Posterior cingulate gyrus (tissue), 11 donors: ENCODE results near the gene CP.
"Not testable (repeated sequence)": the region's sequence is repeated elsewhere in the genome, so short reads cannot be mapped to it uniquely, and the experiment has no call there.

Source experiments
- DNase-seq, 10 donors: peaks; one replicate each; pipeline versions ENCODE4 v3.0.0 to v3.0.0-alpha.2; 2020 to 2021; ENCODE audit warnings: mixed read lengths in 3 of 10
- intact Hi-C: fragments of 100-400 bp; cut with DNase I; formaldehyde crosslinking; loops from one replicate; pipeline ENCODE4 v1.15.1; 2023

The CP gene

GRCh38 chr3:149231871-149232270, 10.2 kb upstream of the CP start:
- DNase-seq = no peak
- intact Hi-C loops = no loop called here

DNA sequence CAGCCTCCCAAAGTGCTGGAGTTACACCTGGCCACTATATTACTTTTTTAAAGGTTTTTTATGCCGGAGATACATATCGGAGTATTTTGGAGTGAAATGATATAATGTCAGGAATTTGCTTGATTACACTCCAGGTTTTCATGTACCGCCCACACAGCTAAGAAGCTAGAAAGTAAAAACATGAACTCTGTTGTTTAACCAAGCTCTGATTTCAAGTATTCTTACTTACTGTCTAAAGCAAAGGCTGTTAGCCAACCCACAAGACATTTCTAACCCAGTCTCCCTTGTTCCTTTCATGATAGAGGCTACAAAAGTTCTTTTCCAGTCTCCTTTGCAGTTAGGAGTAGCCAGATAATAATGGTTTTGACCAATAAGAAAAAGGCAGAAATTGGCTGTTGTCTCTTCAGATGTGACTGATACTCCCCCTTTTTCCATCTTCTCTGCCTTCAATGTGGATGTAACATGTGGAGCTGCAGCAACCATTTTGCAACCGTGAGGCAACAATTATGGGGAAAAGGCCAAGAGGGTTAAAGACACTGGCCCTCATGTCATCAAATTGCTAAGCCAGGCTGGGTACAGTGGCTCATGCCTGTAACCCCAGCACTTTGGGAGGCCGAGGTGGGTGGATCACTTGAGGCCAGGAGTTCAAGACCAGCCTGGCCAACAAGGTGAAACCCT, 6.1 kb upstream of the CP start:
- DNase-seq = no peak
- intact Hi-C loops = no loop called here

GRCh38 chr3:149226776-149227175, 5.1 kb upstream of the CP start:
- no peak for DNase-seq
- intact Hi-C loops = no loop called here

- no peak for DNase-seq
- intact Hi-C loops = no loop called here
These were observed 3.3 kb upstream of the CP start for GRCh38 chr3:149224736-149225594.

GRCh38 chr3:149223461-149223820, 1.8 kb upstream of the CP start:
- intact Hi-C loops = no loop called here

GRCh38 chr3:149219380-149220121, 2.1 kb downstream of the CP start:
- DNase-seq, intact Hi-C loops: not testable (repeated sequence)

More at GRCh38 chr3:149223461-149223820, 1.8 kb upstream of the CP start:
- no peak for DNase-seq

- no peak for DNase-seq
- intact Hi-C loops = no loop called here
These were observed 4.3 kb downstream of the CP start for GRCh38 chr3:149217347-149217746.

DNA sequence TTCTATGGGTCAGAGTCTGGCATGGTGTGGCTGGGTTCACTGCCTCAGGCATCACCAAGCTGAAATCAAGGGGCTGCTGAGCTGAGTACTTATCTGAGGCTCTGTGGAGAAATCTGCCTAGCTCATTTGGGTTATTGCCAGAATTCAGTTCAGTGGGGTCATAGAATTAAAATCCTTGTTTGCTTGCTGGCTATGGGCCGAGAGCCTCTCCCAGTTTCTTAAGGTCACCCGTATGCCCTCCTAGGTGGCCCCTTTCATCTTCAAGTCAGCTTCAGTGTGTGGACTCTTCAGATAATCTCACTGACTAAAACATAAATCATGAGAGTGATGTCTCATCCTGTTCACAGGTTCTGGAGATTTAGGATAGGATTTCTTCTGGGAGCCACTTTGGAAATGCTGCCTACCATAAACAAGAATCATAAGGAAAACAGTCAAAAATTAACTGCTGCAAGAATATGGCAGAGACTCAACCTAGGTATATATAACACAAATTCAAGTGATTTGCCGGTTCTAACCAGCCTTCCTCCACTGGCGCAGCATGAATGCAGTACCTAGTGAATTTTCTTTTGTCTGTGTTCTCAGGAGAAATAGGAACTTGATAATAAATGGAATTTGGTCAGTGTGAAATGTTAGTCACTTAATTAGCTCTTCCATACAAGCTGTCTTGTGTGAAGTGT, 5.3 kb downstream of the CP start:
- DNase-seq = no peak
- intact Hi-C loops = no loop called here

GRCh38 chr3:149215515-149215914, 6.1 kb downstream of the CP start:
- intact Hi-C loops = no loop called here
- no peak for DNase-seq

- intact Hi-C loops = no loop called here
- DNase-seq = no peak
These were observed 6.9 kb downstream of the CP start for GRCh38 chr3:149214702-149215101.

DNA sequence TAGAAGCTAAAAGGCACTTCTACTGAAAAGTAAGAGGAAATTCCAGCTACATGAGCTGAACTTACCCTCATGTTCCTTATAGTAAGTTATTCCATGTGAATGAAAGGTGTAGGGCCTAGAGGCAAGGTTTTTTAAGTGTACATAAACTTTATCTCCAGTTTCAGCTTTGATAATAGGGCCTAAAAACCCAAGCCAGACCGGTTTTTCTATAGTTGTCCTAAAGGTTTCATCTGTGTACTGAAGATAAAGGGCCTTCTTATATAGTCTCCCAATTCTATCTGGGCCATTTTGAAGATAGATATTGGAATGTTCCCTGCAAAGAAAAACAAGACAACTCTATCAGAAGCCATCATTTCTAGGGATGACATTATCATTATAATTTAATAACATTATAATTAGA, 9.2 kb downstream of the CP start:
- intact Hi-C loops = no loop called here
- no peak for DNase-seq

DNA sequence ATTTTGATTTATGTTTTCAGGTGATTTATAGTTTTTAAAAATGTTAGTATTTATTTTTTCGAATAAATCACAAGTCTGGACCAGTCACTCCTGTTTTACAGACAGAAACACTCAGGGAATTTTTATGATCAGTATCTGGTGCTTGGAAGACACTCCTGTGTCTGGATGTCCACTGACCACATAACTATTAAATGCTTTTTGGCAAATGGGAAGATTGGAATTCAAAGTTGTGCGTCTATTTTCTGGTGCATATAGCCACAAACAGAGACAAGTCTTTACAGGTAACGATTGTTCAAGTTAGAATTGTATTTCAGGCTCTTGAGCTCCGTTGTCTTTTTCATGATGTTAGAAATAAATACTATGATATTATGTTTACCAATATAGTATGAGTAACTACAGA, 12.2 kb downstream of the CP start:
- intact Hi-C loops = no loop called here

DNA sequence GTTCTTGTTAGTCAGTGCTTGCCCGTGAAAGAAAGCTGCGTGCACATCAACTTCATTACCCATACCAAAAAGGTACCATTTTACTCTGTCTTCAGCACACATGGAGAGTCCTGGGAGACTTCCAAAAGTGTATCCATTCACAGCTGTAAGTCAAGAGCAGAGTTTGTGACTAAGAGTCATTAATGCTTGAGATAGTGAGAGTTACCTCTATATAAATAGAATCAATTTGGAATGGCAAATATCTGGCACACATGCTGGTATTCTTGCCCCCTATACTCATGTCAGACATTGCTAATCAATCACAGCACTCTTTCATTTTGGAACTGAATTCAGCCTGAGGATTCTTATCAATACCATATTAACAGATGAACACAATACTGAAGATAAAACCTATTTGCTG, 14.2 kb downstream of the CP start:
- intact Hi-C loops = no loop called here
- DNase-seq = no peak

More for the DNA sequence above, 12.2 kb downstream of the CP start:
- DNase-seq = no peak

- DNase-seq = no peak
These were observed 17.1 kb downstream of the CP start for GRCh38 chr3:149204390-149204991.

DNA sequence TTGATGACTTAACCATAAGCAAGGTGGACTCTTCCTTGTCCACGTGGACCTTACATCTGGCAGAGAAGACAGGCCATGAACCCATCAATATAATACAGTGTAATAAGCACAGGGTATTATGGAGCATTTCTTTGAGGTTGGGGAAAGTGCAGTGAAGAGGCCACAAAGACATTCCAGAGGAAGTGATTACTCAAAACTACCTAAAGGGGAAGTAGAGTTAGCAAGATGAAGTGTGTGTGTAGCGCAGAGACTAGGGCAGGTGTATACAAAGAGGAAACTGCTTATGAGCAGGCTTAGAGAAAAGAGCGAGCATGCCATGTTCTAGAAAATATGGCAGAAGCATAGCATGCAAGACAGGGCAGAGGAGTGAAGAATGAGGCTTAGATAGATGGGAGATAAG, 17.9 kb downstream of the CP start:
- intact Hi-C loops = no loop called here
- no peak for DNase-seq

More at GRCh38 chr3:149204390-149204991, 17.1 kb downstream of the CP start:
- intact Hi-C loops = no loop called here

DNA sequence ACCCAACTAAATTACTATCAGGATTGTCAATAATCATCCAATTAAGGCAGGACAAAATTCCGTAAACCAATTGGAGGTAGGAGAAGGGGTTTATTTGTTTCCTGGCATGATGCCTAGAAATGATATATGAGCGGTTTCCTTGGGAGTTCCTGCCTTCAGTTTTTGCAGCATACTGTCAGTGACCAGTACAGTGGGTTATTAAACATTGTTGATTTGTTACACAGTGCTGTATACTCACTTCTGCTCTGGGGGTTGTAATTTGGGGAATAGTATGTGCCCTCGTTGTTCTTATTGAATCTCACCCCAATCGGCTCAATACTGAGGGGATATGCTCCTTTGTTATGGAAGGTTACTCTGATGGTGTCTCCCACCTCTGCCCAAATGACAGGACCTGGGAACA, 22.2 kb downstream of the CP start:
- DNase-seq = no peak
- intact Hi-C loops = no loop called here

DNA sequence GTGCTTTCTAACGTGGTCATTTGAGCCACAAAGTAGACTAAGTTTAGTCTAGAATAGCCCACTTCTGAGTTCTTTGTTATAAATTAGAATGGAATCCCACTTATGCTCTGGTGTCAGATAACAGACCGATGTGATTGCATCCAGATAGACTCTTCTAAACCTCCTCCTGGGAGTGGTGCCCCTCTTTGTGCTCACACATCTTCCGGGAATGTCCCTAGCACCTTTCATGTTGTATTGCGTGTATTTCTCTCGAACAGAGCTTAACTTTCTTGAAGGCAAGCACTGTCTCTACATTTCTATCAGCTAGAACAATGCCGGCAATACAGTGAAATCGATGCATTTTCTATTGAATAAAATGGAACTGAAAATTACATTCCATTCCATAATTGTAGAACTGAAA, 23.0 kb downstream of the CP start:
- no peak for DNase-seq
- intact Hi-C loops = no loop called here

DNA sequence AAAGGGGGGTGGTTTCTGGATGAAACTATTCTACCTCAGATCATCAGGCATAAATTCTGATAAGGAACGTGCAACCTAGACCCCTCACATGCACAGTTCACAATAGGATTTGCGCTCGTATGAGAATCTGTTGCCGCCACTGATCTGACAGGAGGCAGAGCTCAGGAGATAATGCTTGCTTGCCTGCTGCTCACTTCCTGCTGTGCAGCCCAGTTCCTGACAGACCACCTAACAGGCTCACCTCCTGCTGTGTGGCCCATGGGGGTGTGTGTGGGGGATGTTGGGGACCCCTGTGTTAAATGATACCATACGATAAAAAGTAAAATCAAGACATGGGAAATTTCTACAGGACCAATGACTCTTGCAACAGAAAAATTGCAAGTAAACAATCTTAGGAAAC, 24.0 kb downstream of the CP start:
- intact Hi-C loops = no loop called here
- no peak for DNase-seq

- DNase-seq, intact Hi-C loops: not testable (repeated sequence)
These were observed 24.6 kb downstream of the CP start for GRCh38 chr3:149196805-149197592.

- no peak for DNase-seq
- intact Hi-C loops = no loop called here
These were observed 26.4 kb downstream of the CP start for GRCh38 chr3:149195221-149195620.
